MCF 10A (cell line): ENCODE results near the gene ASTN2. TPM values are rescaled to one million over a fixed set of nuclear protein-coding genes. Genes with fewer than 3 reads are reported as not detected.

Experiments used
- BruUV-seq: library from RNA; stranded (reverse); fragments of 400-500 nt; replicated peaks from 2 replicates; lab custom pipeline; 2021; lab: Mats Ljungman, UMichigan
- CTCF ChIA-PET: fragments of 300-600 bp; sonication (Branson Sonifier 250); formaldehyde crosslinking; extraction: SDS; loops from one replicate; lab custom pipeline; 2021; ENCODE audit warnings: antibody characterized with exemption, inconsistent platforms; lab: Yijun Ruan, JAX
- POLR2A ChIA-PET: fragments of 300-600, 350-650 bp; sonication (Branson Sonifier 250); formaldehyde crosslinking; extraction: SDS; loops from one replicate; lab custom pipeline; 2020; ENCODE audit warnings: antibody characterized with exemption, inconsistent platforms; lab: Yijun Ruan, JAX
- DNase-seq: peaks from one replicate; pipeline ENCODE4 v3.0.0-alpha.2; 2018; ENCODE audit not compliant: unreplicated experiment
- H3K27ac Mint-ChIP-seq: one replicate; pipeline ENCODE4 v1.8.0; 2022; ENCODE audit warnings: mild to moderate bottlenecking, low read depth, mixed read lengths; ENCODE audit not compliant: unreplicated experiment
- H3K27me3 Mint-ChIP-seq: one replicate; pipeline ENCODE4 v1.8.0; 2022; ENCODE audit warnings: mixed read lengths; ENCODE audit not compliant: insufficient read depth, unreplicated experiment
- H3K36me3 Mint-ChIP-seq: one replicate; pipeline ENCODE4 v1.8.0; 2022; ENCODE audit warnings: mild to moderate bottlenecking, moderate library complexity, mixed read lengths; ENCODE audit not compliant: insufficient read depth, unreplicated experiment
- H3K4me1 Mint-ChIP-seq: one replicate; pipeline ENCODE4 v1.8.0; 2022; ENCODE audit warnings: mixed read lengths; ENCODE audit not compliant: insufficient read depth, unreplicated experiment
- H3K4me3 Mint-ChIP-seq: one replicate; pipeline ENCODE4 v1.8.0; 2022; ENCODE audit warnings: mild to moderate bottlenecking, moderate library complexity, mixed read lengths; ENCODE audit not compliant: unreplicated experiment
- H3K9me3 Mint-ChIP-seq: one replicate; pipeline ENCODE4 v1.8.0; 2022; ENCODE audit warnings: mixed read lengths; ENCODE audit not compliant: unreplicated experiment
- intact Hi-C: fragments of 100-400 bp; cut with micrococcal nuclease; formaldehyde crosslinking; loops from 2 replicates; pipeline ENCODE4 v1.14.1; 2022
- total RNA-seq: library from RNA; stranded (reverse); gene quantifications from 2 replicates; pipeline ENCODE4 v1.2.3, GENCODE V29; 2022
- TF ChIP-seq, protein P1 (sequence below): fragments of 200-600 bp; IDR thresholded peaks from one replicate; pipeline ENCODE4 v1.8.0; 2022; ENCODE audit warnings: antibody characterized with exemption, mild to moderate bottlenecking; ENCODE audit not compliant: unreplicated experiment

The ASTN2 gene
- total RNA-seq, 1 experiment from 2014 or later = 1.8 TPM

DNA sequence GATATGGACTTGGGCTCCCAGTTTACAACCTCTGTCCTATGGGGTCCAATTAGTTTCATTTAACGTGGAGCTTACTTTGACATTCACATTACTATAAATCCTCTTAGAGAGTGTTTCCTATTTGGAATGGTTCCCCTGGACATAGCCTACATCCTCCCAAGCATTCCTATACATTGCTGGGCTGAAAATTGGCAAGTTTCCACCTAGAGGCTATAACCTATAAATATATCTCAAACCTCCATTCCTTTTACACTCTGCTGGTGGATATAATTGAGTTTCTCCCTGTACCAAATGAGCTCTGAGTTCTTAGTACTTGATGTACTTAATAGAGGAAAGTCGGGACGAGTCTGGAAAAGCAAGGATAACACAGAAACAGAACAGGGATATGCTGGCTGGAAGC is 172.8 kb downstream of the ASTN2 start:
- CTCF ChIA-PET = interaction anchor here (0.7 kb wide), 1 partner anchor 28 kb away, joined by 3 read pairs; no protein-coding TSS in a partner anchor
- POLR2A ChIA-PET = no interaction called here
- H3K27me3 Mint-ChIP-seq = no peaks in the 10 kb centered on the region
- no peaks in the 10 kb centered on the region for H3K4me1 Mint-ChIP-seq
- BruUV-seq = no TSS peak
- no peak overlapping the region for H3K4me3 Mint-ChIP-seq
- intact Hi-C loops = no loop called here
- TF ChIP-seq, protein P1, sequence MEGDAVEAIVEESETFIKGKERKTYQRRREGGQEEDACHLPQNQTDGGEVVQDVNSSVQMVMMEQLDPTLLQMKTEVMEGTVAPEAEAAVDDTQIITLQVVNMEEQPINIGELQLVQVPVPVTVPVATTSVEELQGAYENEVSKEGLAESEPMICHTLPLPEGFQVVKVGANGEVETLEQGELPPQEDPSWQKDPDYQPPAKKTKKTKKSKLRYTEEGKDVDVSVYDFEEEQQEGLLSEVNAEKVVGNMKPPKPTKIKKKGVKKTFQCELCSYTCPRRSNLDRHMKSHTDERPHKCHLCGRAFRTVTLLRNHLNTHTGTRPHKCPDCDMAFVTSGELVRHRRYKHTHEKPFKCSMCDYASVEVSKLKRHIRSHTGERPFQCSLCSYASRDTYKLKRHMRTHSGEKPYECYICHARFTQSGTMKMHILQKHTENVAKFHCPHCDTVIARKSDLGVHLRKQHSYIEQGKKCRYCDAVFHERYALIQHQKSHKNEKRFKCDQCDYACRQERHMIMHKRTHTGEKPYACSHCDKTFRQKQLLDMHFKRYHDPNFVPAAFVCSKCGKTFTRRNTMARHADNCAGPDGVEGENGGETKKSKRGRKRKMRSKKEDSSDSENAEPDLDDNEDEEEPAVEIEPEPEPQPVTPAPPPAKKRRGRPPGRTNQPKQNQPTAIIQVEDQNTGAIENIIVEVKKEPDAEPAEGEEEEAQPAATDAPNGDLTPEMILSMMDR = no peak
- H3K27ac Mint-ChIP-seq = no peak overlapping the region
- H3K36me3 Mint-ChIP-seq = no peaks in the 10 kb centered on the region
- H3K9me3 Mint-ChIP-seq = peaks cover 33% of the 10 kb centered on the region
- no peak for DNase-seq

DNA sequence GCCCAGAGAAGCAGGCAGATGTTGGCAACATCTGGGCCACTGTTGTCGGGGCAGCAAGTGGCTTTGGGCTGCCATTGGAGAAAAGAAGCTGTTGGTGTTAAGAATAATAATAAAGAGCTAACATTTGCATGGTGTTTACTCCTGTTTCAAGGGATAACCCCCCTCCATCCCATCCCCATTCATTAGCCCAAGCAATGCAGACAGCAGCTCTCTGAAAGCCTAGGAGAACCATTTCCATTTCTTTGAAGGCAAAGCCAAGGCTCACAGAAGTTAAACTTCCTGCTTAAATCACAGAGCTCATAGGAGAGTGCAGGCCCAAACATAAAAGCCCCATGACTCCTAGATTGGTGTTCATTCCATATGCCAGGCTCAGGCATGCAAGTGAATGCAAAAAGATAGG is 175.4 kb downstream of the ASTN2 start:
- Mint-ChIP-seq H3K4me3 (no peak overlapping the region), H3K27ac (no peak overlapping the region), H3K4me1 (no peaks in the 10 kb centered on the region), H3K9me3 (peaks cover 32% of the 10 kb centered on the region), H3K27me3 (no peaks in the 10 kb centered on the region), H3K36me3 (no peaks in the 10 kb centered on the region)
- ChIA-PET CTCF (no interaction called here), POLR2A (no interaction called here)
- intact Hi-C loops = no loop called here
- no TSS peak for BruUV-seq
- TF ChIP-seq, protein P1 = no peak
- DNase-seq = no peak

DNA sequence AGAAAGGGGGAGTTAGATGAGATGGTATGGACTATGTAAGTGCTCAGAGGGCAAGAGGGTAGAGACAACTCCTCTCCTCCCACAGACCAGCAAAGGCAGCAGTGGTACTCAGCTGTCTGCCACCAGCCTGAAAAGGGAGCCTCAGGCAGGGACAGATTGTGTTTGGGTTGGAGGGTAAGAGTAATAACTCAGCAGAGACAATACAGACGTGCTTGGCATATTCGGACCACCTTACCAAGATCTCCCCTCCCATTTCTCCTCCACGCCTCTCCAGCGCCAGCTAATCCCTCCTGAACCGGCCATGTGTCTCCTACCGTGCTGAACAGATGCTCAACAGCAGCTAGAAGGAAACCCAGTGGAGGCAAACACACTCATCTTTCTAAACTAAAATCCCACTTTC is 180.8 kb downstream of the ASTN2 start:
- BruUV-seq = no TSS peak
- Mint-ChIP-seq H3K36me3 (no peaks in the 10 kb centered on the region), H3K4me3 (no peak overlapping the region), H3K9me3 (peaks cover 17% of the 10 kb centered on the region), H3K27me3 (no peaks in the 10 kb centered on the region), H3K27ac (no peak overlapping the region), H3K4me1 (no peaks in the 10 kb centered on the region)
- intact Hi-C loops = no loop called here
- ChIA-PET POLR2A (no interaction called here), CTCF (no interaction called here)
- TF ChIP-seq, protein P1 = no peak
- DNase-seq = no peak

DNA sequence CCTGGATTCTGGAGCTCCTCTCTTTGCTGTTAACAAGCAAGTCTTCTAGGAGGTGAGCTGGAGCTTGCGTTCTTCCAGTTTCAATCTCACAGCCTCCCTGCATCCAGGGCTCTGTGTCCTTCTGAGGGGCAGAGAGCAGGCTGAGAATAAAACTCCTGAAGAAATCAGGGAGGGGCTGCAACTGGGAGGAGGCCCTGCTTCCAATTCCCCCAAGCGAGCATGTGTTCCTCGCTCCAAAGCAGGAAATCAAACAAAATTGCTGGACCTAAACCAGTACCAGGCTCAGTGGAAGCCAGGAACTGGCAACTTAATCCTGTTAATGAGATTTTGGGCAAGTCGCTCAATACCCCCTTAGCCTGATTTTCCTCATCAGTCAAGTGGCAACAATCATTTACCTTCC is 181.8 kb downstream of the ASTN2 start:
- H3K9me3 Mint-ChIP-seq = peaks cover 17% of the 10 kb centered on the region

More for the DNA sequence above, 181.8 kb downstream of the ASTN2 start:
- intact Hi-C loops = no loop called here
- DNase-seq = no peak
- ChIA-PET CTCF (interaction anchor here (0.6 to 0.7 kb wide), 2 partner anchors 45 to 700 kb away, joined by 3 to 4 read pairs; no protein-coding TSS in a partner anchor), POLR2A (no interaction called here)
- Mint-ChIP-seq H3K27ac (no peak overlapping the region), H3K27me3 (no peaks in the 10 kb centered on the region), H3K4me1 (no peaks in the 10 kb centered on the region), H3K36me3 (no peaks in the 10 kb centered on the region), H3K4me3 (no peak overlapping the region)
- no TSS peak for BruUV-seq
- TF ChIP-seq, protein P1 = no peak
